HL-60 (cell line): Measurements from ENCODE around the gene CNTNAP5.

ENCODE experiments used
- CTCF ChIP-seq: IDR thresholded peaks from one replicate; pipeline ENCODE4 v1.5.1; 2011; ENCODE audit warnings: low read length, control low read depth, inconsistent platforms; ENCODE audit not compliant: insufficient read depth
- POLR2AphosphoS5 ChIP-seq: IDR thresholded peaks from 2 replicates; pipeline ENCODE4 v1.6.1; 2012; ENCODE audit warnings: low read depth
- REST ChIP-seq: IDR thresholded peaks from 2 replicates; pipeline ENCODE4 v1.6.1; 2012; ENCODE audit warnings: low read depth; ENCODE audit not compliant: insufficient replicate concordance

GRCh38 chr2:124026503-124026902 lies 1.4 kb downstream of the CNTNAP5 start:
- TF ChIP-seq POLR2AphosphoS5 (no peak), REST (no peak), CTCF (no peak)
